Stomach (tissue), 4 donors: ENCODE measurements around the gene INSM1.

Experiments used
- CTCF ChIP-seq, 7 experiments: fragments of 450-650 bp in 4 of 7; fragments of 200-600 bp in 3 of 7; sonication (generic) in 3 of 7; IDR thresholded peaks; one replicate each; pipeline ENCODE4 v1.5.1; 2016 to 2019; ENCODE audit warnings: antibody characterized with exemption in 7 of 7, control low read depth in 2 of 7, mild to moderate bottlenecking in 1 of 7
- EP300 ChIP-seq: sonication (generic); formaldehyde crosslinking; IDR thresholded peaks from one replicate; pipeline ENCODE4 v1.6.1; 2017; ENCODE audit warnings: antibody characterized with exemption

- no peak for TF ChIP-seq EP300
- no peak for TF ChIP-seq CTCF (IDR thresholded peaks at IDR 0.05)
Observed at GRCh38 chr20:20410678-20411077, 42.8 kb downstream of the INSM1 start.
